Measurements from ENCODE around the gene FRMD5.

DNA sequence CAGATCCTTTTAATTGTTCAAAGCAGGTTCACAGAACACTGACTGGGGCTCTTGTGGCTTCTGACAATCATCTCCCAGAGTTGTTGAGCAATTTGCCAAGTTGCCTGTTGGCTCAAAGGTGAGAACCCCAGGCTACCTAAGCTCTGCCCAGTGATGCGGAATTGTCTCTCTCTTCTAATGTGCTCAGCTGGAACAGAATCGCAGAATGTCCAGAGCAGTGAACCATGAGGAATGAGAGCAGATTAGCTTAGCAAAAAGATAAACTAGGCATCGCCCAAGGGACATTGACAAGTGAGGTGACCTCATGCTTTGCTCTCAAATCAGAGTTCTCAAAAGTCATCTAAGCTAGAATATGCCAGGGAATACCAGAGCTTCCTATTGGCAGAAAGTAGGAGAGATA lies 220.2 kb downstream of the FRMD5 start:
- TF ChIP-seq RFX5 (IDR thresholded peaks at IDR 0.05) = no peak
- TF ChIP-seq, protein P1, sequence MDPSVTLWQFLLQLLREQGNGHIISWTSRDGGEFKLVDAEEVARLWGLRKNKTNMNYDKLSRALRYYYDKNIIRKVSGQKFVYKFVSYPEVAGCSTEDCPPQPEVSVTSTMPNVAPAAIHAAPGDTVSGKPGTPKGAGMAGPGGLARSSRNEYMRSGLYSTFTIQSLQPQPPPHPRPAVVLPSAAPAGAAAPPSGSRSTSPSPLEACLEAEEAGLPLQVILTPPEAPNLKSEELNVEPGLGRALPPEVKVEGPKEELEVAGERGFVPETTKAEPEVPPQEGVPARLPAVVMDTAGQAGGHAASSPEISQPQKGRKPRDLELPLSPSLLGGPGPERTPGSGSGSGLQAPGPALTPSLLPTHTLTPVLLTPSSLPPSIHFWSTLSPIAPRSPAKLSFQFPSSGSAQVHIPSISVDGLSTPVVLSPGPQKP (IDR thresholded peaks at IDR 0.05; ENCODE audit: low read depth, low read length) = no peak
- no peak for TF ChIP-seq EP300 (IDR thresholded peaks at IDR 0.05)
- TF ChIP-seq, protein P2, sequence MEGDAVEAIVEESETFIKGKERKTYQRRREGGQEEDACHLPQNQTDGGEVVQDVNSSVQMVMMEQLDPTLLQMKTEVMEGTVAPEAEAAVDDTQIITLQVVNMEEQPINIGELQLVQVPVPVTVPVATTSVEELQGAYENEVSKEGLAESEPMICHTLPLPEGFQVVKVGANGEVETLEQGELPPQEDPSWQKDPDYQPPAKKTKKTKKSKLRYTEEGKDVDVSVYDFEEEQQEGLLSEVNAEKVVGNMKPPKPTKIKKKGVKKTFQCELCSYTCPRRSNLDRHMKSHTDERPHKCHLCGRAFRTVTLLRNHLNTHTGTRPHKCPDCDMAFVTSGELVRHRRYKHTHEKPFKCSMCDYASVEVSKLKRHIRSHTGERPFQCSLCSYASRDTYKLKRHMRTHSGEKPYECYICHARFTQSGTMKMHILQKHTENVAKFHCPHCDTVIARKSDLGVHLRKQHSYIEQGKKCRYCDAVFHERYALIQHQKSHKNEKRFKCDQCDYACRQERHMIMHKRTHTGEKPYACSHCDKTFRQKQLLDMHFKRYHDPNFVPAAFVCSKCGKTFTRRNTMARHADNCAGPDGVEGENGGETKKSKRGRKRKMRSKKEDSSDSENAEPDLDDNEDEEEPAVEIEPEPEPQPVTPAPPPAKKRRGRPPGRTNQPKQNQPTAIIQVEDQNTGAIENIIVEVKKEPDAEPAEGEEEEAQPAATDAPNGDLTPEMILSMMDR (IDR thresholded peaks at IDR 0.05) = no peak
- TF ChIP-seq RARB (CRISPR knock-in tag; IDR thresholded peaks at IDR 0.05) = no peak
- TF ChIP-seq ZC3H11A (IDR thresholded peaks at IDR 0.05) = no peak
